Measurements from ENCODE around the gene GALR1. TPM values are rescaled to one million over a fixed set of nuclear protein-coding genes. Genes with fewer than 3 reads are reported as not detected.

Gene GALR1
- total RNA-seq, 5 donors from 2014 or later (not counting 1 experiment from before 2014, with no cell fraction given): not detected

DNA sequence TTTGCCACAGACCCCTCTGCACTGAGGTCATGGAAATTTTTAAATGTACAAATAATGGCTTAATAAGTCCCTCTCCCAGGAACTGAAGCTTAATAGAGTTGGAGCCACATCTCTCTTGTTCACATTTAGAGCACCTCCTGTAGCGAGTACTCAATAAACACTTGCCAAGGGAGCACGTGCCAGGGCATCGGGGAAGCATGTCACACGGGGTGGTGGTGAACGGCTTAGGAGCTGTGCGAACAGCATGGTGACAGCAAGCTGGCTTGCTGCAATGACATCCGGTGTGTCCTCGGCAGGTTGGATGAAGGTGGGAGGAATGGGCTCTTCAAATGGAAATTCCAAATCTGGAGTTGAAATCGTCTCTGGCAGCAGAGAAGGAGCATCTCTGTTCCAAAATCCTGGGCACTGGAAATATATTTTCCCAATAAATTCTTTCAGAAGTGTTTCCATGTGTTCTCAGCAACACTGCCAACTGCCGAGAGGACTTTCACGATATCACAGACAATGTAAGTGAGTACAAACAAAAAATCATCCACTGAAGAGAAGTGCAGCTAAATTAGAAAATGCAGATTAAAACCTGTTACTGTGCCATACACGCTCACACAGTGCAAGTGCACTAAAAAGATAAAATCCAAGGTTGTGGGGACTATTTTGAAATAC, 74.1 kb downstream of the GALR1 start:
- no peaks in the 10 kb centered on the region for H3K9me3 ChIP-seq
- Mint-ChIP-seq H3K27ac (no peak overlapping the region), H3K27me3 (peaks cover 24 to 29% of the 10 kb centered on the region in 2 donors), H3K4me3 (no peak overlapping the region), H3K9me3 (no peaks in the 10 kb centered on the region), H3K36me3 (no peaks in the 10 kb centered on the region), H3K4me1 (no peaks in the 10 kb centered on the region)
- no peak overlapping the region for H3K27ac ChIP-seq (ENCODE audit: low read length)
- no peak overlapping the region for H3K4me3 ChIP-seq (ENCODE audit: control insufficient read depth in 1 of 2, extremely low read depth in 1 of 2, low read length in 1 of 2)
- ATAC-seq (replicated peaks in 1 of 4) (no peak), DNase-seq (no peak)
- H3K36me3 ChIP-seq (ENCODE audit: control insufficient read depth in 2 of 2, extremely low read depth in 1 of 2, insufficient read depth in 1 of 2, low read length in 1 of 2): no peaks in the 10 kb centered on the region
- WGBS (ENCODE audit: insufficient coverage): 91% methylated on average over 8 of the region's 12 CpGs
- ChIA-PET POLR2A (no interaction called here), CTCF (no interaction called here)
- H3K4me1 ChIP-seq (ENCODE audit: control insufficient read depth in 1 of 2, extremely low read depth in 1 of 2, insufficient read depth in 2 of 2, low read length in 2 of 2): no peaks in the 10 kb centered on the region
- peaks cover 2 to 13% of the 10 kb centered on the region in 2 experiments for H3K27me3 ChIP-seq (replicated peaks in 1 of 2; ENCODE audit: control insufficient read depth in 2 of 2, extremely low read depth in 1 of 2, insufficient read depth in 2 of 2, low read length in 1 of 2)

Other genes starting within 250 kb of the GALR1 start
- gene MBP, start 117.1 kb upstream of the GALR1 start, total RNA-seq: 100 to 1,000 TPM; 114 to 185 (median 152) TPM

Measured in T-cell (primary cell).